Panc1 (cell line): Measurements from ENCODE around the gene HRNR.

Experiments used
- POLR2AphosphoS5 ChIP-seq: IDR thresholded peaks from 2 replicates; pipeline ENCODE4 v1.6.1; 2012; ENCODE audit warnings: mild to moderate bottlenecking, low read depth, low read length, moderate library complexity
- REST ChIP-seq, 2 experiments: IDR thresholded peaks; 2 replicates each; pipeline ENCODE4 v1.6.1; 2011 to 2012; ENCODE audit warnings: low read depth in 2 of 2, control low read depth in 1 of 2, low read length in 1 of 2, mild to moderate bottlenecking in 1 of 2, moderate library complexity in 1 of 2; ENCODE audit not compliant: insufficient read depth in 1 of 2

GRCh38 chr1:152225678-152226077 lies 1.7 kb upstream of the HRNR start:
- no peak for TF ChIP-seq REST (IDR thresholded peaks at IDR 0.05; ENCODE audit: insufficient read depth in 1 of 2, low read depth in 2 of 2, low read length in 1 of 2)
- no peak for TF ChIP-seq POLR2AphosphoS5
